ENCODE data around the gene CFAP61. TPM values are rescaled to one million over a fixed set of nuclear protein-coding genes. Genes with fewer than 3 reads are reported as not detected.
"Not testable (repeated sequence)": the region's sequence is repeated elsewhere in the genome, so short reads cannot be mapped to it uniquely, and the experiment has no call there.

CFAP61 gene
- polyA plus RNA-seq, 3 donors = 2.5 to 6.5 (median 2.8) TPM

DNA sequence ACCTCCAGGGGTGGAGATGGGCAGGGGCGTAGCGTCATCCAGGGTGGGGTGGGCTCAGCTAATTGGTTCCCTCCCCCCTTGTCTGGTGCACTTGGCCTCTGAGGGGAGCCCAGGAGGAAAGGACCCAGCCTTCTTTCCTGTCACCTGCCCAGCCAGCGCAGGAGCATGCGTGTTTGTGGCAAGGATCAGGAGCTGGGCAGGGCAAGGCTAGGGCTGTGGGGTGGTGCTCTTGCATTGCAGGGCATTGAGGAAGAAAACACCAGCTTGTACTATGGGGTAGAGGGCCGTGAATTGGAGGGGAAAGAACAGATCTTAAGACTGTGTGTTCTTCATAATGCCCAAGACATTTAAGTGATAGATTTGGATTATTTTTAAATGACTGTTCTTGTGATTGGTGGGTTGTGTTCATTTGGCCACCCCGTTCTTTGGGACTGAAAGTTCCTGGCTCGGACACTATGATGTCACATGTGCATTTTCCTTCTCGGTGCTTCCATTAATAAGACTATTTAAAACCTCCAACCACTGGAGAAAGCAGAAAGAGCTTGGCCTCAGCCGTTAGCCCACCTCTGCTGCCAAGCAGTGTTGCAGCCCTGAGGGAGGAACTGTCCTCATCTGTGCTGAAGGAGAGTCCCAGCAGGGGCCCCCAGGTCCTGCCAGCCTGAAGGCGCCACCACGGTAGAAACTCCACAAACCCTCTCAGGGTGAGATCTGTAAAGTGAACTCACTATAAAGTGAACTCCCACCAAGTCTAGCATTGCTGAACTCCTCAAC lies 179.4 kb downstream of the CFAP61 start:
- no peak for DNase-seq

GRCh38 chr20:20233041-20233514 lies 180.7 kb downstream of the CFAP61 start:
- DNase-seq = no peak

DNA sequence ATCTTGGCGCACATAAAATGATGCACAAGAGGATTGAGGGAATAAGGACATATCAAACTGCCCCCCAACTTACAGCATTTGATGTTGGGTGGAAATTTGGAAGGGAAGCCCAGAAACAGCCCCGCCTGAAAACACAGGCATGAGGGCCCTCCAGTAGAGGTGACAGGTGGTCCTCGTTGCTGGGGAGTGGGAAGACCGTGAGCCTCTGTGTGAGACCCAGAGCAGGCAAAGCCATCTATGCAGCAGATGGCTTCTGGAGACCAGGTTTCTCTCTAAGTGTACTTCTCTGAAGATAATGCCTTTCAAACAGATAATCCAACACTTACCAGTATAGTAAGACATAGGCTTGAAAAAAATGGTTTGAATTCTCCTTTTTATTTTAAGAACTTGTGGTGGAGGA lies 183.3 kb downstream of the CFAP61 start:
- DNase-seq = no peak

GRCh38 chr20:20237093-20237959 lies 185.0 kb downstream of the CFAP61 start:
- peak; percentile 24 for DNase-seq

DNA sequence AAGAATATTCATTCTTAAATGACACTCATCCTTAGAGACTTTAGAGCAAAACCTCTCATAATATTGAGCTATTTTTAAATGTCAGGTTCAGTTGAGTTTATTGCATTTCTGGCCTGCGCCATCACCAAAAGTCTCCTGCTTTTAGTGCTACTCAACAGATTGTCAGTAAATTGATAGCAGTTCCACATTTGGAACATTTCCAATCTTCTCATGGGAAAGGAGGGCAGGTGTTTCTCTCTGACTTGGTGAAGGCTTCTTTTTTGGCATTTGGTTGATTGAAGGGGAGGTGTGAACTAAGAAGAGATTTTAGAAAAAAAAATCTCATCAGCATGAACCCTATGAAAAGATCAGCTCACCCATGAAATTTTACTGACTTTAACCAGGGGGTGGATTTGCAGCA lies 189.6 kb downstream of the CFAP61 start:
- no peak for DNase-seq

DNA sequence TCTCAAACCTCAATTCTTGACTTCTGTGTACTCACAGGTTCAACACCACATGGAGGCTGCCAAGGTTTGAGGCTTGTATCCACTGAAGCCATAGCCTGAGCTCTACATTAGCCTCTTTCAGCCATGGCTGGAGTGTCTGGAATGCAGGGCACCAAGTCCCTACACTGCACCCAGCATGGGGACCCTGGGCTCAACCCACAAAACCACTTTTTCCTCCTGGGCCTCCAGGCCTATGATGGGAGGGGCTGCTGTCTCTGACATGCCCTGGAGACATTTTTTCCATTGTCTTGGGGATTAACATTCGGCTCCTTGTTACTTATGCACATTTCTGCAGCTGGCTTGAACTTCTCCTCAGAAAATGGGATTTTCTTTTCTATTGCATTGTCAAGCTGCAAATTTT lies 192.1 kb downstream of the CFAP61 start:
- not testable (repeated sequence) for DNase-seq

DNA sequence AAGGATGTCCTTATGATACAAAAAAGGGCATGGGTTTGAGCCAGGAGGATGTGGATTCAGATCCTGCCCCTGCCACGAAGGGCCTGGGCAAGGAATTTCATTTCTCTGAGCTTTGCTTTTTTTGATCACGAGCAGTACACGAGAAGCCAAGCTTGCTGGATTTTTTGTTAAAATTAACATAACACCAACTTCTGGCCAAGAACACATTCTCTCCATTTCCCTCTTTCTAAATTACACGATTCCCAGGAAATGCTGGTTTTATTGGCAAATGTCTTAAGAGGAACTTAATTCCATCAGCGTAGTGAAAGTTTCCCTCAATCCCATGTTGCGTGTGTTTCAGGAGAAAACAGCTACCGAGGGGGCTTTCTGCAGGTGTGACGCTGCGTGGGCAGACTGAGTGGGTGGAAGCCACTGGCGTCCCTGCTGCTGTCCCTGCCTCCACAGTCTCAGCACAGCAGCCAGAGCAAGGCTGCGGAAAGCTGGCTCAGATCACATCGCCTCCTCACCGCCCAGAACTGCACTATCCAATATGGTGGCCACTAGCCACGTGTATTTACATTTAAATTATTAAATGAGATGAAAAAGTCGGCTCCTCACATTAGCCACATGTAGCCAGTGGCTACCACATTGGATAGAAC lies 194.8 kb downstream of the CFAP61 start:
- no peak for DNase-seq

DNA sequence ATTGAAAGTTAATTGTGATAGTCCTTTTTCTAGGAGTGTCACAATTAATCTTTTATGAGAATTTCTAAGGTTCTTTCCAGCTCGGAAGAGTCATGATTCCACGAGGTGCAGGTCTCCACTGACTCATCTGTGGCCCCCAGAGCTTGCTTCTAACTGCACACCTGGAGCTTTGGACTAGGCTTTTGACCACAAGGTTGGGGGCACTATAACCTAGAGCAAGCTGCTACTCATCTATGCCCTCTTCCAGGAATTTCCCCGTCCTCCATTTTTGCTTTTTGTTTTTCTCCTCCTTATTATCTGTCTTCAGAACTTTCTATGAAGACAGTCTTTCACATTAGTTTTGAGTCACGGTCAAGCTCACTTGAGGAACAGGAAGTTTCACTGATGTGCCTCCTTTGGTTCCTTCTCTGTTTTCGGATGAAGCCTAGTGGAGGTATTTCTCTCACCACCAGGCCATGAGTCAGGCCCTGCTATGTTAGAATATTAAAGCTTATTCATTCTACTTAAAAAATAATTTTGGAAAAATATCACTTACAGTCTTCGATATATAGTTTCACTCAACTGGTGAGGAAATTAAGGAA lies 196.4 kb downstream of the CFAP61 start:
- no peak for DNase-seq

- DNase-seq = no peak
Measured at GRCh38 chr20:20251317-20251716, 199.0 kb downstream of the CFAP61 start.

DNA sequence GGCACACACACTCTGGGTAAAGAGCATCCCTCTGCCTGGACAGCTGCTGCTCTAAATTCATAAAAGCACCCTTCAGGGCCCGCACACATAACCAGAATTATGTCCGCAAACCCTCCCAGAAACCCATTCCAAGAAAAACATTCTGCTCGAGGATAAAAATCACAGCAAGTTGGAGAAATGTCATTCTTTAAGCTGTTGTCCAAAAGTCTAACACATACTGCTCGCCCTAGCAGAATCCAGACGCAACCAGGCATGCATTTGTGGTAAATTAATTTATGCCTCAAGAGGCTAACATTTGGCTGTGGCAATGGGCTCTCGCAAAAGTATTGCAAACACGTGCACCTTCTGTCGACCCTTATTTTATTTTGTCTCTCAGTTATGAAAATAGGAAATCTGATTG lies 199.5 kb downstream of the CFAP61 start:
- peak; percentile 15 for DNase-seq

- no peak for DNase-seq
Measured at GRCh38 chr20:20253039-20253743, 200.9 kb downstream of the CFAP61 start.

DNA sequence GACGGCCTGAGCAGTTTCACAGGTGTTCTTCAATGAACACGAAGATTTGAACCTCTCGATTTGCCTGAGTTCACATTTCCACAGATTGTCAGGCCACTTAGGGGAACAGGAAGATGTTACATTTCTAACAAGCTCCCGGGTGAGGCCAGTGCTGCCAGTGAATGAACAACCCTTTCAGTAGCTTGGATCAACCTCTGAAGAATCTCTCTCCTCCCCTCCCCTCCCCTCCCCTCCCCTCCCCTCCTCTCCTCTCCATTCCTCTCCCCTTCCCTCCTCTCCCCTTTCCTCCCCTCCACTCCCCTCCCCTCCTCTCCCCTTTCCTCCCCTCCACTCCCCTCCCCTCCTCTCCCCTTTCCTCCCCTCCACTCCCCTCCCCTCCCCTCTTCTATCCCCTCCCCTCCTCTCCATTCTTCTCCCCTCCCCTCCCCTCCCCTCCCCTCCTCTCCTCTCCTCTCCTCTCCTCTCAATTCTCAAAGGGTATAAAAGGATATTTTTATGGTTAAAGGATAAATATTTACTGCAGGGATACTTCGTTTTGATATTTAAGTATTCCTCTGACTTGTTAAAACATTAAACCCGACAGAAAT lies 201.5 kb downstream of the CFAP61 start:
- no peak for DNase-seq

DNA sequence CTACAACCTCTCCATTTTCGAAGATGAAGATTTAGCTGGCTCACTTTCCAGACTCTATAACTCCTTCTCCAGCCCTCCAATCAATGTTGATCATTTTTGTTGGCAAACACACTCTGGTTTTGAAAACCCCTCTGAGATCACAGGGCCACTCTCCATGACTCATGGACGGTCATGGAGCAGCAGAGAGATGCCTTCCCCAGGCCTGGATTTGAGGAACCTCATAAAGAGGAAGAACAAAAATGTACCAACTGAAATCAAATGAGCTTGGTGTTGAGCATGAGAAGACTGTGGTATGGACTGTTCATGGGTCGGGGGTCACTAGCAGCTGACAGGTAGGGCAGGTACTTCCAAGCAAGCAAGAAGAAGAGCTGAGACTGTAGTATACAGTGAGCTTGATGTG lies 202.8 kb downstream of the CFAP61 start:
- no peak for DNase-seq

- DNase-seq = no peak
Measured at GRCh38 chr20:20259533-20259932, 207.2 kb downstream of the CFAP61 start.

DNA sequence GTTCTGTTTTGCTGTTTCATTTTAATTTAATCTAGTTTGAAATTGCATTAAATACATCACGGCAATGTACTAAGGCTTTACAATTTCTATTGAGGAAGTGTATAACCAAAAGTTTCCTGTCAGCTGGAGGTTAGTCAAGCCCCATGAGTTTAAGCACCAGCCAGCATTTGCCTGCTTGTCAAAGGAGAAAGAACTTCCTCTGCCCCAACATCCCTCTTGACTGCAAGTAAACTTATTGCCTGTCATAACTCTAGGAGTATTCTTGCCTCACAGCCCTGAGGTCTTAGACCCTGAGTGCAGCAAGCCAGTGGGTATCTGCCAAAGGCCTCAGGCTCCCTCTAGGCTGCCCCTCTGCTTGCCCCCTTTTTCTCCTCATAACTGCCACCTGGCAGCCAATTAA lies 208.8 kb downstream of the CFAP61 start:
- DNase-seq = no peak

DNA sequence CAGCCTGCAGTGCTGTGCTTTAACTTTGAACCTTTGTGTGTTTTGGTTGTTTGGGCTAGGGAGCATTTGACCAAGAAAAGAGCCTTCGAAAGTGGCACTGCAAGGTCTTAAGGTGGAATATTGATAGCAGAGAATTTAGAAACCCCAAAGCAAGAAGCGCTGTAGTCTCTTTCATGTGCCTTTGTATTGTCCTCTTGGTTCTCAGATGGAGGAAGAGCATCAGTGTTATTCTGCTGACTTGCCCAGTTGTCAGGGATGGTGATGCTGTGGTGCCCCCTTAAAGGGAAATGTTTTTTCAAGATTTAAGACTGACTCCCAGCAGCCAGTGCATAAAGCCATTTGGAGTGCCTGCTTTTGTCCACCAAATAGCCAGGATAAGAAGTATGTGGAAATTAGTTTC lies 212.9 kb downstream of the CFAP61 start:
- no peak for DNase-seq

- no peak for DNase-seq
Measured at GRCh38 chr20:20266552-20266951, 214.2 kb downstream of the CFAP61 start.

DNA sequence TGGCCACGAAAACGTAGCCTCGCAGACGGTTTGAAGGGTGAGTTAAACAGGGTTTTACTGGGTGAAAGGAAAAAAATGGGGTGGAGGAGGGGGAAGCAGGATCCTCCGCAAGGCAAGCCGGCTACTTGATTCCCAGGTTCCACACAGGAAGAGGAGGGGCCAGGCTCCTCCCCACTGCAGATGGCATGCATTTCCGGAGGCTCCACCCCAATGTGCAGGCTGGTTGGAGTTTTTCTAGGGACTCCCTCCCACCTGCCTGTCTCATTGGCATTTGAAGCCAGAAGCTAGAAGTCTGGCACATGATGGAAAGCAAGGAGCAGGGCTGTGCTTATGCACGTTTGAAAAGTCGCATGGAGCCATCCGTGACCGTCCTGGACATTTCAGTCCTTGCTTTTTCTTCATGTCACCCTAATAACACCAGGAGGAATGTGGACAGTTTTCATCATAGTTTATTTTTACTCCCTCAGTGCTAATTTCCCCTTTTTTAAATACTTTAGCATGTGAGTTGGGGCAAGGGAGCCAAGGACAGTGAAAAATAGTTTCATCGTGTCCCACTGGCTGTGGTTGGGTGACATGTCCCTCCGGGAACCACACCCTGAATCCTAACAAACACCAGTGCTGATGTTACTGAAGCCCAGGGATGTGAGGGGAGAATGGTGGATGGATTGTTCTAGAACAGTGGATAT lies 215.5 kb downstream of the CFAP61 start:
- no peak for DNase-seq

DNA sequence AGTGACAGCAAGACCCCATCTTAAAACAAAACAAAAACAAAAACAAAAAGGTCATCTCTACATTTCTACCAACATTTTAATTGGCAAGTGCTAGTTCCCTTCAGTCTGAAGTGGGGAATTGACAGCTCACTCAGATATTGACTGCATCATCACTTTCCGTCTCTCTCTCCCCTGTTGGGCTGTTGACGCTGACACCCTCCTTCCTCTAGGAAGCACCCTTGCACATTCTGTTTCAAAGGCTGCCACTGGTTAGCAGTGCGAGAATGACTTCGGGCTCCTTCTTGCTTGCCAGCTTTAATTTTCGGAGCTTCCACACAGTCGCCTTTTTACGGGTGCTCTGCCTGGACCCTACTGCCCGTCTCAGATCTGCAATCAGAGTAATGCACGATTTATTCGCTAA lies 218.9 kb downstream of the CFAP61 start:
- no peak for DNase-seq

DNA sequence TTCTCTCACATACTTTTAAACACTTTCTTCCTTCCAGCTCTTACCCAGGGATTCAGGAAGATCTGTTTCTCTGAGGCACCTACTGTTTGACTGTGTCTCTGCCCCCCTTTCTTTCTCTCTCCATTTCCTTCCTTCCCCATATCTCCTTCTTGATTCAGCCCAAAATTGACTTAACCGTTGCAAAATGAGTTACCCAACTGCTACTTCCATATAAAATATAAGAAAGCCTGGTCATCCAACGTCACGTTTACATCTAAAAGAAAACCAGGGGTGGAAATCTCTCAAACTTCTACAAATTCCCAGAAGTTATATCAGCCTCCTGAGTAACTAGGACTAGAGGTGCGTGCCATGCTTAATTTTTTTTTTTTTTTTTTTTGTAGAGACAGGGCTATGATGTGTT lies 220.4 kb downstream of the CFAP61 start:
- DNase-seq = no peak

DNA sequence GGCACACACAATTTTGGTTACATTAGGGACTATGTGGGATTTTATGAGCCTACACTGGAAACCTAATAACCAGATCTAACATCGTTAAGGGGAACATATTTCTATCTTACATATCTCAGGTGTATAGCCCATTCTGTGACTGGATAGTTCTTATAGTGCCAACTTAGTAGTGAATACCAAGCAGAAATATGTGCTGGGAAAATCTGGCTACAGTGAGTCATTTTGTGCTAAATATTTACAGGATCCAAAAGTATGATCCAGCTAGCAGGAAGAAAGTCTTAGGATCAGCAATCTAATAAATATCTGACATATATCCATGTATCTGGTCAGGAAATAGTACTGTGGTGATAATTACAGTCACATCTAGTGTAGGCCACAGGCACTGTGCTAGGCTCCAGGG lies 221.0 kb downstream of the CFAP61 start:
- no peak for DNase-seq

Measured in renal pelvis (tissue), 4 donors.